Lower lobe of right lung (tissue), 2 donors: Measurements from ENCODE around the gene CEP43. TPM values are rescaled to one million over a fixed set of nuclear protein-coding genes. Genes with fewer than 3 reads are reported as not detected.

ENCODE experiments used
- ATAC-seq, 2 donors: fragments of 200-7000 bp; cut with Tn5 transposase; one replicate each; pipeline ENCODE4 v1.9.1; 2020 to 2022; ENCODE audit warnings: mild to moderate bottlenecking in 2 of 2, moderate library complexity in 2 of 2
- DNase-seq: peaks from one replicate; pipeline ENCODE4 v3.0.0-alpha.2; 2020
- H3K27ac ChIP-seq: fragments of 200-600 bp; one replicate; pipeline ENCODE4 v1.8.0; 2022
- H3K27me3 ChIP-seq: fragments of 200-600 bp; one replicate; pipeline ENCODE4 v1.8.0; 2022; ENCODE audit warnings: low read depth
- H3K36me3 ChIP-seq: fragments of 200-600 bp; one replicate; pipeline ENCODE4 v1.8.0; 2022; ENCODE audit warnings: mild to moderate bottlenecking
- H3K4me1 ChIP-seq: fragments of 200-600 bp; one replicate; pipeline ENCODE4 v1.8.0; 2022
- H3K4me3 ChIP-seq: fragments of 200-600 bp; one replicate; pipeline ENCODE4 v1.8.0; 2022; ENCODE audit warnings: mild to moderate bottlenecking
- H3K9me3 ChIP-seq: fragments of 200-600 bp; one replicate; pipeline ENCODE4 v1.8.0; 2022
- intact Hi-C: fragments of 100-400 bp; cut with DNase I; formaldehyde crosslinking; loops from one replicate; pipeline ENCODE4 v1.11.0; 2022
- total RNA-seq: library from RNA; stranded (reverse); fragmentation: NEBNext Ultra II Directional; extraction: Animal tissue kit (Norgen Biotek cat#: 25700); gene quantifications from one replicate; pipeline ENCODE4 v1.2.1, GENCODE V29; 2021
- TF ChIP-seq, protein P1 (sequence below): fragments of 200-600 bp; IDR thresholded peaks from one replicate; pipeline ENCODE4 v1.8.0; 2022; ENCODE audit warnings: antibody characterized with exemption, mild to moderate bottlenecking
- donor health status: DM: no; HTN: yes; CAD: no; lungs with severe emphysema.

The CEP43 gene
- total RNA-seq, 1 donor from 2014 or later: 13.3 TPM

- H3K27ac ChIP-seq: no peak overlapping the region
- no peaks in the 10 kb centered on the region for H3K27me3 ChIP-seq
- H3K4me3 ChIP-seq: no peak overlapping the region
- TF ChIP-seq, protein P1, sequence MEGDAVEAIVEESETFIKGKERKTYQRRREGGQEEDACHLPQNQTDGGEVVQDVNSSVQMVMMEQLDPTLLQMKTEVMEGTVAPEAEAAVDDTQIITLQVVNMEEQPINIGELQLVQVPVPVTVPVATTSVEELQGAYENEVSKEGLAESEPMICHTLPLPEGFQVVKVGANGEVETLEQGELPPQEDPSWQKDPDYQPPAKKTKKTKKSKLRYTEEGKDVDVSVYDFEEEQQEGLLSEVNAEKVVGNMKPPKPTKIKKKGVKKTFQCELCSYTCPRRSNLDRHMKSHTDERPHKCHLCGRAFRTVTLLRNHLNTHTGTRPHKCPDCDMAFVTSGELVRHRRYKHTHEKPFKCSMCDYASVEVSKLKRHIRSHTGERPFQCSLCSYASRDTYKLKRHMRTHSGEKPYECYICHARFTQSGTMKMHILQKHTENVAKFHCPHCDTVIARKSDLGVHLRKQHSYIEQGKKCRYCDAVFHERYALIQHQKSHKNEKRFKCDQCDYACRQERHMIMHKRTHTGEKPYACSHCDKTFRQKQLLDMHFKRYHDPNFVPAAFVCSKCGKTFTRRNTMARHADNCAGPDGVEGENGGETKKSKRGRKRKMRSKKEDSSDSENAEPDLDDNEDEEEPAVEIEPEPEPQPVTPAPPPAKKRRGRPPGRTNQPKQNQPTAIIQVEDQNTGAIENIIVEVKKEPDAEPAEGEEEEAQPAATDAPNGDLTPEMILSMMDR: no peak
- no peaks in the 10 kb centered on the region for H3K4me1 ChIP-seq
- H3K9me3 ChIP-seq: no peaks in the 10 kb centered on the region
- ATAC-seq (no peak), DNase-seq (no peak)
- intact Hi-C loops: no loop called here
- H3K36me3 ChIP-seq: peaks cover 61% of the 10 kb centered on the region
These were observed 16.1 kb downstream of the CEP43 start for GRCh38 chr6:167015302-167015701.

GRCh38 chr6:167020206-167020605 is 21.0 kb downstream of the CEP43 start:
- H3K27ac ChIP-seq: no peak overlapping the region
- intact Hi-C loops: no loop called here
- DNase-seq (no peak), ATAC-seq (no peak)
- no peak overlapping the region for H3K4me3 ChIP-seq
- H3K27me3 ChIP-seq: no peaks in the 10 kb centered on the region
- peaks cover 39% of the 10 kb centered on the region for H3K36me3 ChIP-seq
- TF ChIP-seq, protein P1: no peak
- H3K9me3 ChIP-seq: no peaks in the 10 kb centered on the region
- no peaks in the 10 kb centered on the region for H3K4me1 ChIP-seq

DNA sequence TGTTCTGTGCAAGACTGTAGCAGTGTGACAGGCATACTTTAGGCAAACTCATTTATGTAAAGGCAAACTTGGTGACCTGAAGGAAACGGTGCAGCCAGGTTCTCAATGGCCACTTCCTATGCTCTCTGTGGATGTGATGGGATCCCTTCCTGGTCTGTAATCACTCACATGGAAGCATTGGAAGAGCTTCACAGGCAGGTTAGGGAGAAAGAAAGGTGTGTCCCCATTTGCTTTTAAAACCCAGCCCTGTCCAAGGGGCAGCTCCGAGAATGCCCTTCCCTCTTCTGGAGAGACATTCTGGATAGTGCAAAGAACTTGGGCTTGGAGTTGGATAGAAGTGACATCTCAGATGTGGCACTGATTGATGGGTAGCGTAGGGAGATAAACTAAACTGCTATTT is 28.1 kb downstream of the CEP43 start:
- Histone ChIP-seq H3K4me3 (no peak overlapping the region), H3K36me3 (peaks cover 70% of the 10 kb centered on the region), H3K4me1 (no peaks in the 10 kb centered on the region), H3K27me3 (no peaks in the 10 kb centered on the region), H3K27ac (no peak overlapping the region), H3K9me3 (no peaks in the 10 kb centered on the region)
- TF ChIP-seq, protein P1: no peak
- intact Hi-C loops: no loop called here
- DNase-seq (no peak), ATAC-seq (no peak)

- H3K9me3 ChIP-seq: no peaks in the 10 kb centered on the region
- intact Hi-C loops: no loop called here
- ATAC-seq (no peak), DNase-seq (no peak)
- TF ChIP-seq, protein P1: no peak
- no peak overlapping the region for H3K27ac ChIP-seq
- H3K27me3 ChIP-seq: no peaks in the 10 kb centered on the region
- peaks cover 66% of the 10 kb centered on the region for H3K36me3 ChIP-seq
- no peak overlapping the region for H3K4me3 ChIP-seq
- H3K4me1 ChIP-seq: no peaks in the 10 kb centered on the region
These were observed 28.6 kb downstream of the CEP43 start for GRCh38 chr6:167027772-167028171.

- Histone ChIP-seq H3K27ac (no peak overlapping the region), H3K27me3 (no peaks in the 10 kb centered on the region), H3K9me3 (no peaks in the 10 kb centered on the region), H3K36me3 (peaks cover 69% of the 10 kb centered on the region), H3K4me3 (no peak overlapping the region), H3K4me1 (no peaks in the 10 kb centered on the region)
- intact Hi-C loops: no loop called here
- no peak for DNase-seq
- ATAC-seq: no peak
- TF ChIP-seq, protein P1: no peak
These were observed 31.2 kb downstream of the CEP43 start for GRCh38 chr6:167030222-167031072.
